ENCODE measurements around the gene CBX1. TPM values are rescaled to one million over a fixed set of nuclear protein-coding genes. Genes with fewer than 3 reads are reported as not detected.

The CBX1 gene
- total RNA-seq, 1 donor from 2014 or later = 91.1 TPM

- H3K36me3 Mint-ChIP-seq (ENCODE audit: low read depth, unreplicated experiment) = peaks cover 9% of the 10 kb centered on the region
- H3K27me3 Mint-ChIP-seq (ENCODE audit: unreplicated experiment) = peaks cover 2% of the 10 kb centered on the region
- peaks cover 18% of the 10 kb centered on the region for H3K4me1 Mint-ChIP-seq (ENCODE audit: unreplicated experiment)
- H3K27ac Mint-ChIP-seq (ENCODE audit: unreplicated experiment) = no peak overlapping the region
- H3K4me3 Mint-ChIP-seq (ENCODE audit: unreplicated experiment) = no peak overlapping the region
- TF ChIP-seq, protein P1, sequence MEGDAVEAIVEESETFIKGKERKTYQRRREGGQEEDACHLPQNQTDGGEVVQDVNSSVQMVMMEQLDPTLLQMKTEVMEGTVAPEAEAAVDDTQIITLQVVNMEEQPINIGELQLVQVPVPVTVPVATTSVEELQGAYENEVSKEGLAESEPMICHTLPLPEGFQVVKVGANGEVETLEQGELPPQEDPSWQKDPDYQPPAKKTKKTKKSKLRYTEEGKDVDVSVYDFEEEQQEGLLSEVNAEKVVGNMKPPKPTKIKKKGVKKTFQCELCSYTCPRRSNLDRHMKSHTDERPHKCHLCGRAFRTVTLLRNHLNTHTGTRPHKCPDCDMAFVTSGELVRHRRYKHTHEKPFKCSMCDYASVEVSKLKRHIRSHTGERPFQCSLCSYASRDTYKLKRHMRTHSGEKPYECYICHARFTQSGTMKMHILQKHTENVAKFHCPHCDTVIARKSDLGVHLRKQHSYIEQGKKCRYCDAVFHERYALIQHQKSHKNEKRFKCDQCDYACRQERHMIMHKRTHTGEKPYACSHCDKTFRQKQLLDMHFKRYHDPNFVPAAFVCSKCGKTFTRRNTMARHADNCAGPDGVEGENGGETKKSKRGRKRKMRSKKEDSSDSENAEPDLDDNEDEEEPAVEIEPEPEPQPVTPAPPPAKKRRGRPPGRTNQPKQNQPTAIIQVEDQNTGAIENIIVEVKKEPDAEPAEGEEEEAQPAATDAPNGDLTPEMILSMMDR (IDR thresholded peaks at IDR 0.05; ENCODE audit: unreplicated experiment) = no peak
- no peaks in the 10 kb centered on the region for H3K9me3 Mint-ChIP-seq (ENCODE audit: unreplicated experiment)
- no peak for DNase-seq (ENCODE audit: low spot score)
Observed at GRCh38 chr17:48123111-48123510, 21.8 kb upstream of the CBX1 start.

GRCh38 chr17:48122665-48123045, 21.4 kb upstream of the CBX1 start:
- Mint-ChIP-seq H3K9me3 (ENCODE audit: unreplicated experiment) (no peaks in the 10 kb centered on the region), H3K27me3 (ENCODE audit: unreplicated experiment) (peaks cover 2% of the 10 kb centered on the region), H3K4me3 (ENCODE audit: unreplicated experiment) (no peak overlapping the region), H3K4me1 (ENCODE audit: unreplicated experiment) (peaks cover 16% of the 10 kb centered on the region), H3K27ac (ENCODE audit: unreplicated experiment) (no peak overlapping the region), H3K36me3 (ENCODE audit: low read depth, unreplicated experiment) (peaks cover 9% of the 10 kb centered on the region)
- DNase-seq (ENCODE audit: low spot score) = no peak
- TF ChIP-seq, protein P1 (IDR thresholded peaks at IDR 0.05; ENCODE audit: unreplicated experiment) = no peak

- Mint-ChIP-seq H3K4me3 (ENCODE audit: unreplicated experiment) (no peak overlapping the region), H3K36me3 (ENCODE audit: low read depth, unreplicated experiment) (peaks cover 9% of the 10 kb centered on the region), H3K27me3 (ENCODE audit: unreplicated experiment) (peaks cover 2% of the 10 kb centered on the region), H3K9me3 (ENCODE audit: unreplicated experiment) (no peaks in the 10 kb centered on the region), H3K4me1 (ENCODE audit: unreplicated experiment) (peaks cover 12% of the 10 kb centered on the region), H3K27ac (ENCODE audit: unreplicated experiment) (no peak overlapping the region)
- TF ChIP-seq, protein P1 (IDR thresholded peaks at IDR 0.05; ENCODE audit: unreplicated experiment) = no peak
- no peak for DNase-seq (ENCODE audit: low spot score)
Observed at GRCh38 chr17:48121923-48122664, 20.8 kb upstream of the CBX1 start.

DNA sequence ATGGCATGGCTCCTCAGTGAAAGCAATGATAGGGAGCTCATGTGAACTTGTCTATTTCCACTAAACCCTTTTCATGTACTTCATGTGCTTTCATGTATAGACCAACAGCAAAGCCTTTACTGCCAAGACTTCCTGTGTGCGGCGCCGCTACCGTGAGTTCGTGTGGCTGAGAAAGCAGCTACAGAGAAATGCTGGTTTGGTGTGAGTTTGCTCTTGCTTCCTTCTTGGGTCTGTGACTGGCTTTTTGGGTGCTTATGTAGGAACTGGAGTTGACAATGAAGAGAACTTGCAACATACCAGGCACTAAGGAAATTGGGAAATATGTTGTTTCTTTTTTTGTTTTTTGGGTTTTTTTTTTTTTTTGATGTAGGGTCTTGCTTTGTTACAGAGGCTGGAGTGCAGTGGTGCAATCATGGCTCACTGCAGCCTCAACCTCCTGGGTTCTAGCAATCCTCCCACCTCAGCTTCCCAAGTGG, 12.0 kb upstream of the CBX1 start:
- Mint-ChIP-seq H3K9me3 (ENCODE audit: unreplicated experiment) (no peaks in the 10 kb centered on the region), H3K4me1 (ENCODE audit: unreplicated experiment) (peaks cover 10% of the 10 kb centered on the region), H3K4me3 (ENCODE audit: unreplicated experiment) (no peak overlapping the region)

GRCh38 chr17:48111937-48112241, 10.6 kb upstream of the CBX1 start:
- Mint-ChIP-seq H3K9me3 (ENCODE audit: unreplicated experiment) (no peaks in the 10 kb centered on the region), H3K27me3 (ENCODE audit: unreplicated experiment) (peaks cover 4% of the 10 kb centered on the region), H3K4me1 (ENCODE audit: unreplicated experiment) (peaks cover 16% of the 10 kb centered on the region), H3K27ac (ENCODE audit: unreplicated experiment) (no peak overlapping the region), H3K4me3 (ENCODE audit: unreplicated experiment) (no peak overlapping the region), H3K36me3 (ENCODE audit: low read depth, unreplicated experiment) (no peaks in the 10 kb centered on the region)
- DNase-seq (ENCODE audit: low spot score) = no peak
- TF ChIP-seq, protein P1 (IDR thresholded peaks at IDR 0.05; ENCODE audit: unreplicated experiment) = no peak

More for the DNA sequence above, 12.0 kb upstream of the CBX1 start:
- TF ChIP-seq, protein P1 (IDR thresholded peaks at IDR 0.05; ENCODE audit: unreplicated experiment) = no peak
- no peak for DNase-seq (ENCODE audit: low spot score)
- no peaks in the 10 kb centered on the region for H3K36me3 Mint-ChIP-seq (ENCODE audit: low read depth, unreplicated experiment)
- H3K27me3 Mint-ChIP-seq (ENCODE audit: unreplicated experiment) = peaks cover 4% of the 10 kb centered on the region
- H3K27ac Mint-ChIP-seq (ENCODE audit: unreplicated experiment) = no peak overlapping the region
